OCI-LY3 (cell line): ENCODE measurements around the gene RPS19BP1.
A peak's percentile ranks its signal among the peaks of the same experiment; 100 is the strongest.
"Not testable (repeated sequence)": the region's sequence is repeated elsewhere in the genome, so short reads cannot be mapped to it uniquely, and the experiment has no call there.

Experiments used
- H2AFZ ChIP-seq: fragments of 200-600, 300-600 bp; shearing (Covaris generic); 2 replicates; pipeline ENCODE4 v1.6.0; 2014; ENCODE audit warnings: antibody characterized with exemption, low read depth, low read length
- H3K27ac ChIP-seq: fragments of 200-600, 300-600 bp; sonication (generic); 2 replicates; pipeline ENCODE4 v1.5.1; 2014; ENCODE audit warnings: mild to moderate bottlenecking, low read length, moderate library complexity, mixed read lengths
- H3K27me3 ChIP-seq: fragments of 200-600, 300-600 bp; sonication (generic); 2 replicates; pipeline ENCODE4 v1.6.1; 2014; ENCODE audit warnings: low read depth, low read length, mixed read lengths
- H3K36me3 ChIP-seq: fragments of 200-600, 300-600 bp; sonication (generic); replicated peaks from 2 replicates; pipeline ENCODE3; 2014; ENCODE audit warnings: low read depth, low read length, mixed read lengths
- H3K4me1 ChIP-seq: fragments of 300-600, 200-600 bp; sonication (generic); 2 replicates; pipeline ENCODE4 v1.6.1; 2014; ENCODE audit warnings: low read length, mixed read lengths
- H3K4me2 ChIP-seq: fragments of 200-600, 300-600 bp; sonication (generic); 2 replicates; pipeline ENCODE4 v1.6.1; 2014; ENCODE audit warnings: low read length, mixed read lengths
- H3K4me3 ChIP-seq: fragments of 300-600, 200-600 bp; sonication (generic); 2 replicates; pipeline ENCODE4 v1.5.1; 2014; ENCODE audit warnings: antibody characterized with exemption, mild to moderate bottlenecking, low read length, moderate library complexity
- H3K79me2 ChIP-seq: fragments of 300-600, 200-600 bp; shearing (Covaris generic); 2 replicates; pipeline ENCODE4 v1.6.1; 2014; ENCODE audit warnings: mild to moderate bottlenecking, low read length, mixed read lengths
- H3K9ac ChIP-seq: fragments of 300-600, 200-600 bp; shearing (Covaris generic); 2 replicates; pipeline ENCODE4 v1.6.0; 2014; ENCODE audit warnings: mild to moderate bottlenecking, low read length, moderate library complexity
- H3K9me3 ChIP-seq: fragments of 200-600, 300-600 bp; shearing (Covaris generic); 2 replicates; pipeline ENCODE4 v1.6.1; 2014; ENCODE audit warnings: low read length, mixed read lengths; ENCODE audit not compliant: insufficient read depth
- H4K20me1 ChIP-seq: fragments of 200-600, 300-600 bp; sonication (generic); 2 replicates; pipeline ENCODE4 v1.6.1; 2016; ENCODE audit warnings: low read length, mixed read lengths; ENCODE audit not compliant: insufficient read depth
- EZH2phosphoT487 ChIP-seq: fragments of 200-600 bp; shearing (Covaris generic); IDR thresholded peaks from 2 replicates; pipeline ENCODE4 v1.6.1; 2018; ENCODE audit warnings: antibody characterized with exemption, mixed run types, low read depth
- TF ChIP-seq, protein P1 (sequence below): fragments of 200-600, 300-600 bp; sonication (generic); IDR thresholded peaks from 2 replicates; pipeline ENCODE4 v1.5.1; 2014; ENCODE audit warnings: antibody characterized with exemption, low read length, low read depth

RPS19BP1 gene

DNA sequence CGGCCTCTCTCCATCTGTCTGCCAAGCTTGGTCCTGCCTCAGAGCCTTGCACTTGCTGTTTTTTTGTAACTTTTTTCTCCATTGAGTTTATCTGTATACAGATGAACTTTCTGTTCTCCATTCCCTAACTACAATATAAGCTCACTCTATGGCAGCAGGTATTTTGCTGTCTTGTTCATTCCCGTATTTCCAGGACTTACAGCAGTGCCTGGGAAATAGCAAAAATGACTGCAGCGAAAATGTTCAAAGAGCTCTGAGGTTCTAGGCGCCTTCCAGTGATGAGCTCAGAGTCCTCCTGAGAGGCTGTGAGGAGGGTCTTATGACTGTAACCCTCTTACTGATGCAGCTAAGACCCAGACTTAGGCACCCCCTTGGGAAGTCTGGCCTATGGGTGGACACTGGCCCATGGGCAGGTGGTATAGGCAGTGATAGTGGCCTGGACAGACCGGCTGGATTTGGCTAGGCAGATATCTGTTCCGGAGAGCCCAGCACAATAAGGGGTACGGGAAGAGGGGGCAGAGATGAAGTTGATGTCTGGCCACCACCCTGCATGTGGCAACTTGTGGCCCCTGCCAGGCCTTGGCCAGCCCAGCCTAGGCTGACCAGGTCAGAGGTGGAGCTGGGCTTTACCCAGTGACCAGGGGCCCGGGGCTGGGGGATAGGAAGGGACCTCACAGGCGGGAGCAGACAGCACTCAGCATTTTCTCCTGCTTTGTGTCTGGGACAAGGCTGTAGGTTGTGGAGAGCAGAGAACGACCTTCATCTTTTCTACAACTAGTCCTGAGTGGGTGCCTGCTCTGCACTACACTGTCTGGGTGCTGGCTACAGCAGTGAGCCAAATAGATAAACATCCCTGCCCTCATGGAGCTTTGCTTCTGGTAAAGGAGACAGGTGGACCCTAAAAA is 7.5 kb downstream of the RPS19BP1 start:
- Histone ChIP-seq H3K9me3 (no peaks in the 10 kb centered on the region), H3K27me3 (no peaks in the 10 kb centered on the region), H3K4me3 (no peak overlapping the region), H3K9ac (no peak overlapping the region), H4K20me1 (peaks cover 42% of the 10 kb centered on the region), H2AFZ (no peak overlapping the region), H3K36me3 (peaks cover 66% of the 10 kb centered on the region), H3K4me1 (peaks cover 75% of the 10 kb centered on the region), H3K4me2 (no peak overlapping the region), H3K27ac (peak overlapping the region; percentile 29), H3K79me2 (peaks cover 88% of the 10 kb centered on the region)
- TF ChIP-seq, protein P1, sequence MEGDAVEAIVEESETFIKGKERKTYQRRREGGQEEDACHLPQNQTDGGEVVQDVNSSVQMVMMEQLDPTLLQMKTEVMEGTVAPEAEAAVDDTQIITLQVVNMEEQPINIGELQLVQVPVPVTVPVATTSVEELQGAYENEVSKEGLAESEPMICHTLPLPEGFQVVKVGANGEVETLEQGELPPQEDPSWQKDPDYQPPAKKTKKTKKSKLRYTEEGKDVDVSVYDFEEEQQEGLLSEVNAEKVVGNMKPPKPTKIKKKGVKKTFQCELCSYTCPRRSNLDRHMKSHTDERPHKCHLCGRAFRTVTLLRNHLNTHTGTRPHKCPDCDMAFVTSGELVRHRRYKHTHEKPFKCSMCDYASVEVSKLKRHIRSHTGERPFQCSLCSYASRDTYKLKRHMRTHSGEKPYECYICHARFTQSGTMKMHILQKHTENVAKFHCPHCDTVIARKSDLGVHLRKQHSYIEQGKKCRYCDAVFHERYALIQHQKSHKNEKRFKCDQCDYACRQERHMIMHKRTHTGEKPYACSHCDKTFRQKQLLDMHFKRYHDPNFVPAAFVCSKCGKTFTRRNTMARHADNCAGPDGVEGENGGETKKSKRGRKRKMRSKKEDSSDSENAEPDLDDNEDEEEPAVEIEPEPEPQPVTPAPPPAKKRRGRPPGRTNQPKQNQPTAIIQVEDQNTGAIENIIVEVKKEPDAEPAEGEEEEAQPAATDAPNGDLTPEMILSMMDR = no peak
- no peak for TF ChIP-seq EZH2phosphoT487

DNA sequence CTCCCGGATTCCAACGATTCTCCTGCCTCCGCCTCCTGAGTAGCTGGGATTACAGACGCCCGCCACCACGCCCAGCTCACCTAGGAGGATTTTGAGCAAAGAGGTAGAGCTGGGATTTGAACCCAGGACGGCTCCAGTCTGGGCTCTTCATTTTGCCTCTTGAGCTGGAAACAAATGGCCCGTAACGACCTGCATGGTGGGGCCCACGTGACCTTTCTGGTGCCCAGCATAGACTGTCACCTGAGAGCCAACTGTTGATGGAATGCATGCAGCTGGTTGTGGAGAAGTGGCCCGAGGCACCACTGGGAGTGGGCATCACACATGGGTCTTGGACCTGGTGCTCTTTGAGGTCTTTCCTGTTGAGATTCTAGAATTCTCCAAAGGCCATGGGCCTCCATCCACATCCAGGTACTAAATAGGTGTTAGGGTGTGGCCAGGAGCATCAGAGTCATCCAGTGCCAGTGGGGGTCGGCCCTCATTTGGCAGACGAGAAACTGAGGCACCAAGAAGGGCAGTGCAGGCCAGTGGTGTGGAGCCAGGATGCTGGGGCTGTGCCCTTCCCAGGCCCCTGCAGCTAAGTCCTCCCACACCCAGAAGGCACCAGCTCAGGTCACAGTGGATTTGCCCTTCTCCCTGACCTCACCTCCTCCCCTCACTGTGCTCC is 8.3 kb downstream of the RPS19BP1 start:
- peaks cover 42% of the 10 kb centered on the region for H4K20me1 ChIP-seq
- no peak overlapping the region for H3K4me3 ChIP-seq
- H3K27ac ChIP-seq = peak overlapping the region; percentile 29

DNA sequence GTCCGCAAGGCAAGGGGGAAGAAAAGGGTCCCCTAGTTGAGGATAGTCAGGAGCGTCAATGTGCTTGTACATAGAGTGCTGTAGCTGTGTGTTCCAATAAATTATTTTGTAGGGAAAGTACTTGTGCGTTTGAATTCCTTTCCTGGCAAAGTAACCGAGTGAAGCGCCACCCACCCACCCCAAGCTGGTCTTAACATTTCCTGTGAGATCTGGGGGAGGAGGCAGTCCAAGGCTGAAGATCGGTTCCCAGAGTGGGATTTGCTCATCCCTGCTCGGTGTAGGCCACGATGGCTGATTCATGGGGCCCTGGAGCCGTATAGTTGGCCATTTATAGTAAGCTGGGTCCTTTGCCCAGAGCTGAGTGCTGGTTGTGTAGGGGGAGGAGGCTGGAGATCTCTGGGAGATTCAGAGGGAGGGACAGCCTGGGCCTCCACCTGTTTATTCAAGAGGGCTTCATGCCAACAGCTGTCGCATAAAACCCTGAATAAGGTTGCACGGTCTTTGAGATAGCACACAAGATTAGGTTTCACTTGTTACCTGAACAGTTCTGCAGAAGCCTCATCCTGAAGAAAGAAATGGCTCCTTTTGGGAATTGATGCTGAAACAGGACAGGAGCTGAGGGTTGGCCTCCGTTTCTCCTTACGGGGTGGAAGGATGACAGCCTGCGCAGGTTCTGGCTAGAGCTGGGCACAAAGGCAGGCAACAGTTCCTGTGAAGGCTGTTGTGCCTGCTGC is 9.8 kb downstream of the RPS19BP1 start:
- Histone ChIP-seq H3K27ac (peak overlapping the region; percentile 88), H3K79me2 (peaks cover 88% of the 10 kb centered on the region), H2AFZ (no peak overlapping the region), H3K27me3 (no peaks in the 10 kb centered on the region), H3K9ac (peak overlapping the region; percentile 19), H3K4me3 (peak overlapping the region; percentile 87), H3K4me1 (peaks cover 62% of the 10 kb centered on the region), H3K36me3 (peaks cover 48% of the 10 kb centered on the region), H3K4me2 (peak overlapping the region; percentile 93), H4K20me1 (peaks cover 42% of the 10 kb centered on the region), H3K9me3 (no peaks in the 10 kb centered on the region)
- TF ChIP-seq, protein P1 = no peak
- no peak for TF ChIP-seq EZH2phosphoT487

More for the DNA sequence above, 8.3 kb downstream of the RPS19BP1 start:
- Histone ChIP-seq H3K4me1 (peaks cover 68% of the 10 kb centered on the region), H2AFZ (no peak overlapping the region), H3K9ac (no peak overlapping the region), H3K79me2 (peaks cover 86% of the 10 kb centered on the region), H3K27me3 (no peaks in the 10 kb centered on the region), H3K36me3 (peaks cover 59% of the 10 kb centered on the region), H3K4me2 (no peak overlapping the region), H3K9me3 (no peaks in the 10 kb centered on the region)
- no peak for TF ChIP-seq EZH2phosphoT487
- TF ChIP-seq, protein P1 = no peak

DNA sequence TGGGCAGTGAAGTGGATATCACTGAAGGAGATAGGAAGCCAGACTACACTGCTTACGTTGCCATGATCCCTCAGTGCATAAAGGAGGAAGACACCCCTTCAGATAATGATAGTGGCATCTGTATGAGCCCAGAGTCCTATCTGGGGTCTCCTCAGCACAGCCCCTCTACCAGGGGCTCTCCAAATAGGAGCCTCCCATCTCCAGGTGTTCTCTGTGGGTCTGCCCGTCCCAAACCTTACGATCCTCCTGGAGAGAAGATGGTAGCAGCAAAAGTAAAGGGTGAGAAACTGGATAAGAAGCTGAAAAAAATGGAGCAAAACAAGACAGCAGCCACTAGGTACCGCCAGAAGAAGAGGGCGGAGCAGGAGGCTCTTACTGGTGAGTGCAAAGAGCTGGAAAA is 10.5 kb downstream of the RPS19BP1 start:
- H2AFZ ChIP-seq, H3K9me3 ChIP-seq, H3K27me3 ChIP-seq: not testable (repeated sequence)
- peak overlapping the region; percentile 93 for H3K4me2 ChIP-seq
- H3K79me2 ChIP-seq = peaks cover 87% of the 10 kb centered on the region
- peak overlapping the region; percentile 88 for H3K27ac ChIP-seq
- H4K20me1 ChIP-seq = peaks cover 42% of the 10 kb centered on the region
- H3K4me1 ChIP-seq = peaks cover 57% of the 10 kb centered on the region
- peak overlapping the region; percentile 99 for H3K9ac ChIP-seq
- peak overlapping the region; percentile 87 for H3K4me3 ChIP-seq
- peaks cover 49% of the 10 kb centered on the region for H3K36me3 ChIP-seq

DNA sequence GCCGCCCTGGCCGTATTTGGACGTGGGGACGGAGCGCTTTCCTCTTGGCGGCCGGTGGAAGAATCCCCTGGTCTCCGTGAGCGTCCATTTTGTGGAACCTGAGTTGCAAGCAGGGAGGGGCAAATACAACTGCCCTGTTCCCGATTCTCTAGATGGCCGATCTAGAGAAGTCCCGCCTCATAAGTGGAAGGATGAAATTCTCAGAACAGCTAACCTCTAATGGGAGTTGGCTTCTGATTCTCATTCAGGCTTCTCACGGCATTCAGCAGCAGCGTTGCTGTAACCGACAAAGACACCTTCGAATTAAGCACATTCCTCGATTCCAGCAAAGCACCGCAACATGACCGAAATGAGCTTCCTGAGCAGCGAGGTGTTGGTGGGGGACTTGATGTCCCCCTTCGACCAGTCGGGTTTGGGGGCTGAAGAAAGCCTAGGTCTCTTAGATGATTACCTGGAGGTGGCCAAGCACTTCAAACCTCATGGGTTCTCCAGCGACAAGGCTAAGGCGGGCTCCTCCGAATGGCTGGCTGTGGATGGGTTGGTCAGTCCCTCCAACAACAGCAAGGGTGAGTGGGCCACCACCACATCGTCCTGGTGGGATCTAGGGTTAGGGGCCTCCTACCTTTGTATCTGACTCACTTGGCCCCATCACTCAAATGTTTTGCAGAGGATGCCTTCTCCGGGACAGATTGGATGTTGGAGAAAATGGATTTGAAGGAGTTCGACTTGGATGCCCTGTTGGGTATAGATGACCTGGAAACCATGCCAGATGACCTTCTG is 11.3 kb downstream of the RPS19BP1 start:
- Histone ChIP-seq H4K20me1 (peaks cover 42% of the 10 kb centered on the region), H3K36me3 (peaks cover 54% of the 10 kb centered on the region), H3K4me2 (peak overlapping the region; percentile 93), H3K79me2 (peaks cover 87% of the 10 kb centered on the region), H3K4me1 (peaks cover 52% of the 10 kb centered on the region), H3K4me3 (peak overlapping the region; percentile 87), H3K27ac (peak overlapping the region; percentile 88), H3K9ac (peak overlapping the region; percentile 99)
- not testable (repeated sequence) for H2AFZ ChIP-seq, H3K9me3 ChIP-seq, H3K27me3 ChIP-seq
